ENCODE data around the gene NHSL1.

Gene NHSL1

GRCh38 chr6:138406443-138406842 lies 92.9 kb downstream of the NHSL1 start:
- Histone ChIP-seq H3K9ac (ENCODE audit: low read depth in 1 of 2, low read length in 2 of 2) (peak overlapping the region in 1 of 2 donors; percentile 96), H3K27ac (ENCODE audit: low read depth in 2 of 2, low read length in 2 of 2) (peak overlapping the region; percentile 73 to 90), H3K9me3 (ENCODE audit: control insufficient read depth in 2 of 2, low read length in 2 of 2) (no peaks in the 10 kb centered on the region), H3K4me1 (ENCODE audit: control insufficient read depth in 2 of 2, insufficient read depth in 2 of 2, low read length in 2 of 2) (peaks cover 14 to 16% of the 10 kb centered on the region in 2 donors), H3K4me3 (ENCODE audit: low read length in 2 of 2) (peak overlapping the region in 1 of 2 donors; percentile 86), H3K27me3 (ENCODE audit: control insufficient read depth in 2 of 2, insufficient read depth in 2 of 2, low read length in 2 of 2) (no peaks in the 10 kb centered on the region), H3K36me3 (ENCODE audit: control insufficient read depth in 2 of 2, insufficient read depth in 2 of 2, low read length in 2 of 2) (peaks cover 45 to 51% of the 10 kb centered on the region in 2 donors)

- H3K27me3 ChIP-seq (ENCODE audit: control insufficient read depth in 2 of 2, insufficient read depth in 2 of 2, low read length in 2 of 2): no peaks in the 10 kb centered on the region
- H3K4me3 ChIP-seq (ENCODE audit: low read length in 2 of 2): peak overlapping the region in 1 of 2 donors; percentile 86
- no peaks in the 10 kb centered on the region for H3K9me3 ChIP-seq (ENCODE audit: control insufficient read depth in 2 of 2, low read length in 2 of 2)
- H3K36me3 ChIP-seq (ENCODE audit: control insufficient read depth in 2 of 2, insufficient read depth in 2 of 2, low read length in 2 of 2): peaks cover 40 to 46% of the 10 kb centered on the region in 2 donors
- peak overlapping the region in 1 of 2 donors; percentile 96 for H3K9ac ChIP-seq (ENCODE audit: low read depth in 1 of 2, low read length in 2 of 2)
- H3K4me1 ChIP-seq (ENCODE audit: control insufficient read depth in 2 of 2, insufficient read depth in 2 of 2, low read length in 2 of 2): peaks cover 14 to 16% of the 10 kb centered on the region in 2 donors
- peak overlapping the region; percentile 73 to 90 for H3K27ac ChIP-seq (ENCODE audit: low read depth in 2 of 2, low read length in 2 of 2)
These were observed 93.4 kb downstream of the NHSL1 start for GRCh38 chr6:138405816-138406413.

GRCh38 chr6:138404666-138405337 lies 94.5 kb downstream of the NHSL1 start:
- Histone ChIP-seq H3K27ac (ENCODE audit: low read depth in 2 of 2, low read length in 2 of 2) (peak overlapping the region; percentile 90 to 93), H3K36me3 (ENCODE audit: control insufficient read depth in 2 of 2, insufficient read depth in 2 of 2, low read length in 2 of 2) (peaks cover 30 to 37% of the 10 kb centered on the region in 2 donors), H3K4me3 (ENCODE audit: low read length in 2 of 2) (peak overlapping the region; percentile 83 to 86), H3K4me1 (ENCODE audit: control insufficient read depth in 2 of 2, insufficient read depth in 2 of 2, low read length in 2 of 2) (peaks cover 14 to 16% of the 10 kb centered on the region in 2 donors), H3K27me3 (ENCODE audit: control insufficient read depth in 2 of 2, insufficient read depth in 2 of 2, low read length in 2 of 2) (no peaks in the 10 kb centered on the region), H3K9ac (ENCODE audit: low read depth in 1 of 2, low read length in 2 of 2) (peak overlapping the region; percentile 83 to 96), H3K9me3 (ENCODE audit: control insufficient read depth in 2 of 2, low read length in 2 of 2) (no peaks in the 10 kb centered on the region)

- H3K9me3 ChIP-seq (ENCODE audit: control insufficient read depth in 2 of 2, low read length in 2 of 2): no peaks in the 10 kb centered on the region
- peaks cover 22 to 29% of the 10 kb centered on the region in 2 donors for H3K36me3 ChIP-seq (ENCODE audit: control insufficient read depth in 2 of 2, insufficient read depth in 2 of 2, low read length in 2 of 2)
- no peaks in the 10 kb centered on the region for H3K27me3 ChIP-seq (ENCODE audit: control insufficient read depth in 2 of 2, insufficient read depth in 2 of 2, low read length in 2 of 2)
- peak within 1 kb of the TSS; percentile 96 to 97 for H3K9ac ChIP-seq (ENCODE audit: low read depth in 1 of 2, low read length in 2 of 2)
- H3K27ac ChIP-seq (ENCODE audit: low read depth in 2 of 2, low read length in 2 of 2): peak within 1 kb of the TSS; percentile 90 to 93
- peaks cover 14 to 16% of the 10 kb centered on the region in 2 donors for H3K4me1 ChIP-seq (ENCODE audit: control insufficient read depth in 2 of 2, insufficient read depth in 2 of 2, low read length in 2 of 2)
- H3K4me3 ChIP-seq (ENCODE audit: low read length in 2 of 2): peak within 1 kb of the TSS; percentile 83 to 86
These were observed 95.3 kb downstream of the NHSL1 start, which contains the start of gene HEBP2 for GRCh38 chr6:138403801-138404665. HEBP2 (plus strand) TSS chr6:138404223; CDS start chr6:138404496, 273 bp downstream.

- peaks cover 14 to 16% of the 10 kb centered on the region in 2 donors for H3K4me1 ChIP-seq (ENCODE audit: control insufficient read depth in 2 of 2, insufficient read depth in 2 of 2, low read length in 2 of 2)
- H3K4me3 ChIP-seq (ENCODE audit: low read length in 2 of 2): peak overlapping the region; percentile 83 to 86
- peak overlapping the region; percentile 96 to 97 for H3K9ac ChIP-seq (ENCODE audit: low read depth in 1 of 2, low read length in 2 of 2)
- H3K27ac ChIP-seq (ENCODE audit: low read depth in 2 of 2, low read length in 2 of 2): peak overlapping the region; percentile 90 to 93
- H3K36me3 ChIP-seq (ENCODE audit: control insufficient read depth in 2 of 2, insufficient read depth in 2 of 2, low read length in 2 of 2): peaks cover 16 to 23% of the 10 kb centered on the region in 2 donors
- no peaks in the 10 kb centered on the region for H3K27me3 ChIP-seq (ENCODE audit: control insufficient read depth in 2 of 2, insufficient read depth in 2 of 2, low read length in 2 of 2)
- H3K9me3 ChIP-seq (ENCODE audit: control insufficient read depth in 2 of 2, low read length in 2 of 2): no peaks in the 10 kb centered on the region
These were observed 95.9 kb downstream of the NHSL1 start for GRCh38 chr6:138403324-138403800.

GRCh38 chr6:138402838-138403187 lies 96.5 kb downstream of the NHSL1 start:
- Histone ChIP-seq H3K4me1 (ENCODE audit: control insufficient read depth in 2 of 2, insufficient read depth in 2 of 2, low read length in 2 of 2) (peaks cover 14 to 16% of the 10 kb centered on the region in 2 donors), H3K27me3 (ENCODE audit: control insufficient read depth in 2 of 2, insufficient read depth in 2 of 2, low read length in 2 of 2) (no peaks in the 10 kb centered on the region), H3K9me3 (ENCODE audit: control insufficient read depth in 2 of 2, low read length in 2 of 2) (no peaks in the 10 kb centered on the region), H3K27ac (ENCODE audit: low read depth in 2 of 2, low read length in 2 of 2) (peak overlapping the region in 1 of 2 donors; percentile 93), H3K36me3 (ENCODE audit: control insufficient read depth in 2 of 2, insufficient read depth in 2 of 2, low read length in 2 of 2) (peaks cover 12 to 18% of the 10 kb centered on the region in 2 donors), H3K9ac (ENCODE audit: low read depth in 1 of 2, low read length in 2 of 2) (no peak overlapping the region), H3K4me3 (ENCODE audit: low read length in 2 of 2) (peak overlapping the region; percentile 83 to 86)

- H3K27ac ChIP-seq (ENCODE audit: low read depth in 2 of 2, low read length in 2 of 2): no peak overlapping the region
These were observed 97.1 kb downstream of the NHSL1 start for GRCh38 chr6:138401960-138402837.

GRCh38 chr6:138400326-138400725 lies 99.0 kb downstream of the NHSL1 start:
- H3K4me3 ChIP-seq (ENCODE audit: low read length in 2 of 2): no peak overlapping the region
- H3K27ac ChIP-seq (ENCODE audit: low read depth in 2 of 2, low read length in 2 of 2): no peak overlapping the region
- H3K27me3 ChIP-seq (ENCODE audit: control insufficient read depth in 2 of 2, insufficient read depth in 2 of 2, low read length in 2 of 2): no peaks in the 10 kb centered on the region
- peaks cover 4 to 8% of the 10 kb centered on the region in 2 donors for H3K4me1 ChIP-seq (ENCODE audit: control insufficient read depth in 2 of 2, insufficient read depth in 2 of 2, low read length in 2 of 2)
- no peaks in the 10 kb centered on the region for H3K36me3 ChIP-seq (ENCODE audit: control insufficient read depth in 2 of 2, insufficient read depth in 2 of 2, low read length in 2 of 2)
- H3K9ac ChIP-seq (ENCODE audit: low read depth in 1 of 2, low read length in 2 of 2): no peak overlapping the region
- no peaks in the 10 kb centered on the region for H3K9me3 ChIP-seq (ENCODE audit: control insufficient read depth in 2 of 2, low read length in 2 of 2)

More at GRCh38 chr6:138401960-138402837, 97.1 kb downstream of the NHSL1 start:
- Histone ChIP-seq H3K4me1 (ENCODE audit: control insufficient read depth in 2 of 2, insufficient read depth in 2 of 2, low read length in 2 of 2) (peaks cover 14 to 16% of the 10 kb centered on the region in 2 donors), H3K27me3 (ENCODE audit: control insufficient read depth in 2 of 2, insufficient read depth in 2 of 2, low read length in 2 of 2) (no peaks in the 10 kb centered on the region), H3K9ac (ENCODE audit: low read depth in 1 of 2, low read length in 2 of 2) (no peak overlapping the region), H3K9me3 (ENCODE audit: control insufficient read depth in 2 of 2, low read length in 2 of 2) (no peaks in the 10 kb centered on the region), H3K4me3 (ENCODE audit: low read length in 2 of 2) (no peak overlapping the region), H3K36me3 (ENCODE audit: control insufficient read depth in 2 of 2, insufficient read depth in 2 of 2, low read length in 2 of 2) (peaks cover 6 to 12% of the 10 kb centered on the region in 2 donors)
